GM21515 (cell line): ENCODE results near the gene RNF44.
"Not testable (repeated sequence)": the region's sequence is repeated elsewhere in the genome, so short reads cannot be mapped to it uniquely, and the experiment has no call there.

ENCODE experiments used
- ATAC-seq: cut with Tn5 transposase; IDR thresholded peaks from one replicate; pipeline ENCODE4 v1.9.1; 2021; ENCODE audit not compliant: unreplicated experiment

The RNF44 gene

DNA sequence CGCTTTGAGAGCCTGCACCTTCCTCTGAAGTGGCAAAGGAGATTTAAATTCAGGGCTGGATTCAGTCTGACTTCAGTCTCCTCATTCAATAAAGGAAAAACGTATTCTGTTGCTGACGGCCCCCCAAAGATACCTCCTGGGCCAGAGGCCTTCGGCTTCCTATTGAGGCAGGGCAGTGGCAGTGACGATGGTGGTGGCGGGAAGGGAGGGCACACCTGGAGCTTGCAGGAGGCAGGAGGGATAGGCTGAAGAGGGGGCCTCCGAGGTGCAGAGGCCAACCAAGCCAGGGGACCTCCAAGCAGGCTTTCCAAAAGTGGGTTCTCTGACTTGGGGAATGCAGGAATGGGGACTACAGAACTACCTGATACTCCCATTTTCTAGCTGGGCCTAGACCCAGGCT lies 15.9 kb downstream of the RNF44 start:
- no peak for ATAC-seq

DNA sequence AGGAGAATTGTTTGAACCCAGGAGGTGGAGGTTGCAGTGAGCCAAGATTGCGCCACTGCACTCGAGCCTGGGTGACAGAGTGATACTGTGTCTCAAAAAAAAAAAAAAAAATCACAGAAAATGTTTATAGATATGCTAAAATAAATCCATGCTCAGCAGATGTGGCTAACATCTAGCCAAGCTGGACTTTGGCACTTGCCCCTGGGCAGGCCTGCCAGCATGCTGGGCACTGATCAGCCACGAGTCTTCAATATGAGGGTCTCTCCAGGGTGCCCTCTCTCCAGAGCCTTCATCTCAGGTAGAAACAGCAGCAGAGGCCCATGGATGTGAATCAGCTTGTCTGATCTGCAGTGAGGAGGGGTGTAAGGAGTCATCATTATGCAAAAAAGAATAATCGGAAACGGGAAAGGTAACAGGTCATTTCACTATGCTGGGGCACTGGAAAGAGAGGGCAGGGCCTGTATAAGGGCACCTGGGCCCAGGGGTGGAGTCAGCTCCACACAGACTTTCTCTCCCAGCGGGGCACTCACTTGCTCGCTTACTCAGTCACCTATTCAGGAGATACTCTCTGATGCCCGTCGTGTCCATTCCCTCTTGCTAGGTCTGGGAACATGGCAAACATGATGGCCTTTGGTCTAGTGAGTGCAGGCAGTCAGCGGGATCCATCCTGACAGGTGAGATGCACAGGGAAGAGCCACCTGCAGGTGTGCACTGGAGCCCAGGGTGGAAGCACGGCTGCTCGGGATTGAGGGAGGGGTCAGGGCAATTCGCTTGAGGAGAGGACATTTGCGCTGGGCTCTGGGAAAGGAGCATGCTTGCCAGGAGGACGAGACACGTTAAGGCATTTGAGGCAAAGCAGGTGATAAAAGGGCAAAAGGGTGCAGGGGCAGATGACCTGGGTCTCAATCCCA lies 17.1 kb downstream of the RNF44 start:
- no peak for ATAC-seq

DNA sequence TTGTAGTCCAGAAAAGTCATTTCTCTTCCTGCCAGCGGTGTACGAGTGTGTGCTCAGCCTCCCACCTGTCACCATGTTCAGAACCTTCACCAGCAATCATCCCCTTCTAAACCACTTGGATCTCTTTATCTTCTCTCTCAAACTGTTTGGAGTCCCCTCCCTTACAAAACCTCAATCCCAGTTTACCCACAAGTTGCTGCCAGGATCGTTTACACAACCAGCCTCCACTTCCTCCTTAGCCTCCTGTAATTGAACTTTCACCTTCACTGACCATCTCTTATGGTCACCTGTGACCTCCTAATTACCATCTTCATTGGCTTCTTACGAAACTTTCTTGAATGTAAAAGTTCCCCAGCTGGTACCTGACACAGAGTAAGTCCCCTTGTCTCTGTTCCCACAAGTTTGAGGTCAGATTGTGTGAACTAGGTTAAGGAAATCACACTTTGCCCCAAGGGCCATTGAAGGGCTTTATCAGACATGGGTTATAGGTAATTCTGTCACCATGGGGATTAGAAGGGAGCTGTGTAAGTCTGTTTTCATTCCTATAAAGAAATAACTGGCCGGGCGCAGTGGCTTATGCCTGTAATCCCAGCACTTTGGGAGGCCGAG lies 20.0 kb downstream of the RNF44 start:
- no peak for ATAC-seq

DNA sequence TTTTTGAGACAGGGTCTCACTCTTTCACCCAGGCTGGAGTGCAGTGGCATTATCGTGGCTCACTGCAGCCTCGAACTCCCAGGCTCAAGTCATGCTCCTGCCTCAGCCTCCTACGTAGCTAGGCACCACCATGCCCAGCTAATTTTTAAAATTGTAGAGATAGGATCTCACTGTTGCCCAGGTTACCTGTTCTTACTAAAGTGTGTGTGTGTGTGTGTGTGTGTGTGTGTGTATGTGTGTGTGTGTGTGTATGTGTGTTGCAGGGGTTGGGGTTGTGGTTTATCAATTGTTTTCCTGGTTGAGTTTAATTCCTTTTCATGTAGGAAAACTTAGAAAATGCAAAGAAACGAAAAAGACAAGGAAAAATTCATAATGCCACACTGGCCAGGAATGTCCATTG lies 21.8 kb downstream of the RNF44 start:
- no peak for ATAC-seq

DNA sequence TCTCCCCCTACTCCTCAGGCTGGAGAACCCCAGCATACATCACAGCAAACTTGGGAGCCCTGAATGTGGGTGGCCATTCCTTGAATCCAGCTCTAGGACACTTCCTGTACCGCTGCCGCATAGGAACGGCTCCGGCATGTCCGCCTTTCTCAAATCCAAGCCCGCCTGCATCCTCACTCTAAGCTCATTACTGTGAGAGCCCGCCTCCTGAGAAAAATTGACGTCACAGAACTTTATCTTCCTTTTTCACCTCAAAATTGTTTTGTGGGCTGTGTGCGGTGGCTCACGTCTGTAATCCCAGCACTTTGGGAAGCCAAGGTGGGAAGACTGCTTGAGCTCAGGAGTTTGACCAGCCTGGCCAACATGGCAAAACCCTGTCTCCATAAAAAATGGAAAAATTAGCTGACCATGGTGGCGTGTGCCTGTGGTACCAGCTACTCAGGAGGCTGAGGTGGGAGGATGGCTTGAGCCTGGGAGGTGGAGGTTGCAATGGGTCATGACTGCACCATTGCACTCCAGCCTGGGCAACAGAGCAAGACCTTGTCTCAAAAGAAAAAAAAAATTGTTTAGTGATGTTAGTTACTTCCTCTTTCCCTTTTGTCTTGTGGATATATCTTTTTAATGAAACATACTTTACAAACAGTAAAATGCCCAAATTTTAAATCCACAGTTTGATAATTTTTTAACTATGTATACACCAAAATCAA lies 22.8 kb downstream of the RNF44 start:
- ATAC-seq, result no peak

DNA sequence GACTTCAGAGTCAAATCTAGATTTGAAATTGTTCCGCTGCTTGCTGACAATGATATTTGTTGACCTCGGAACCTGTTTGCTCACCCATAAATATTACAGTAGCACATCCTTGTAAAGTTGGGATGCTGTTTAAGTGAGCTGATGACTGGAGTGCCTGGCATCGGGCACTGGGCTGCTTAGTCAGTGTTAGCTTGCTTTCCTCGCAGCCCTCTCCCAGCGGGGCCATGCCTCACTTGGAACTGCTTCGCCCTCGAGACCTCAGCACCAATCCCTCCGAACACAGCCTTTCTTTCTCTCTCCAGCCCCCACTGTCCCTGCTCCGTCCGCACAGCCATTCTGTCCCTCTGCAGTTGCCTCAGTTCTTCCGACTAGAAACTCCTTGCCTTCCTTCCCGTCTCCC lies 23.4 kb downstream of the RNF44 start:
- no peak for ATAC-seq

DNA sequence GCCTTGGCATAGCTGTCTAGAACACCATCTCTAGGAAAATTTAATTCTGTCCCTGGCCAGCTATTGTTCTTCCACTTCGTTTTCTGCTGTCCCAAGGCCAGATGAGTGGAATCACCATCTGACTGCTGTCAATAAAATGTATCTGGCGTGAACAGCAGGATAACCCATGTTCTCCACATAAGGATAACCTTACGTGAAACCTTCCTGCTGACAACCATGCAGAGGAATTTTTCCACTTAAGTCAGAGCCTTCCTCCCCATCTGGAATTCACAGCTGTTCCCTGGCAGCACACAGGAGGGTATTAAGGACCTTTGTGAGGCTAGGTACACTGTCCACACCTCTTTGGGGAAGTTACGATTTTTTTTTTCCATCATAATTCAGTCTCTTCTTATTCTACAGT lies 28.6 kb downstream of the RNF44 start:
- no peak for ATAC-seq

DNA sequence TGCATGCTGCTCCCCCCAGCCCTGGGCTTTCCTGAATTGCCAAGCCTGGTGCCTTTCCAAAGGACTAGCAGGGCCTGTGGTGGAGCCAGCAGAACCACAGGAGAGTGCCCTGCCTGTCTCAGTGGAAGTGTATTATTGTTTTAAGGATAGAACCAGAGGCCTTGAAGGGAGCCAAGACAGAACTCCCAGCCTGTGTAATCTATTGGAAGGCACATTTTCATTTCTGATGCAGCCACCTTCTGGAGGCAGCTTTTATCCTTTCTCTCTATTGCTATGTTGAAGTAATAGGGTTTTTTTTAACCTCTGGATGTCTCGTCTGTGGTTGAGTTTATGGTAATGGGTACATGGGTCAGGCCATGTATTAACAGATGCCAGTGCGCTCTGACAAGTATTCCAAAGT lies 29.3 kb downstream of the RNF44 start:
- no peak for ATAC-seq

DNA sequence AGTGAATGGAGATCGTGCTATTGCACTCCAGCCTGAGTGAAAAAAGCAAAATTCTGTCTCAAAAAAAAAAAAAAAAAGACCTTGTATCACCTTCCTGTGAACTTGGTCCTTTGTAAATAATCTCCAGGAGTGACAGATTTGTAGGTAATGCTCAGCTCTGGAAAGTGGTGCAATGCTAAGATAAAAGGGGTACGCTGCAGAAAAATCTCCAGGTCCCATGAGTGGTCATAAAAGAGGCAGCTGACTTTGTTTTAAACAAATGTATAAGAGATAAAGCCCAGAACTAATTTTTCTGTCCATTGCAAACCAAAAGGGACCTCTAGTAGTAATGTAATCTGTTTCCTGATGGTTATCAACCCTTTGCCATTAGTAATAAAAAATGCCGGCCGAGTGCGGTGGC lies 33.7 kb downstream of the RNF44 start:
- ATAC-seq, result no peak

DNA sequence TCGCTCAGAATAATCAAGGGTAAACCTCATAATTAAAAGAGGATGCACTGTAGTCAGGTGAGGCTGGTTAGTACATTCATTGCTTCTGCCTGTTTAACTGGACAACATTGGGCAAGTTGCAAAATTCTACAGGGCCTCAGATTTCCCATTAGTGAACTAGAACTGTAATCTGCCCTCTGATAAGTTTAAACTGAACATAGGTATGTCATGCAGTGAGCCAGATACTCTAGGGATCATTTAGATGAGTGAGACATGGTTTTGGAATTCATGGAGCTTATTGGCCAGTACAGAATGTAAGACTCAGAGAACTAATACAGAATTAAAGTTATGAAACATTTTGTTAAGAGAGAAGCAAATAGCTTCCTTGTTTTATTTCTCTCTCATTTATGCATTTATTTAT lies 35.9 kb downstream of the RNF44 start:
- ATAC-seq, result no peak

DNA sequence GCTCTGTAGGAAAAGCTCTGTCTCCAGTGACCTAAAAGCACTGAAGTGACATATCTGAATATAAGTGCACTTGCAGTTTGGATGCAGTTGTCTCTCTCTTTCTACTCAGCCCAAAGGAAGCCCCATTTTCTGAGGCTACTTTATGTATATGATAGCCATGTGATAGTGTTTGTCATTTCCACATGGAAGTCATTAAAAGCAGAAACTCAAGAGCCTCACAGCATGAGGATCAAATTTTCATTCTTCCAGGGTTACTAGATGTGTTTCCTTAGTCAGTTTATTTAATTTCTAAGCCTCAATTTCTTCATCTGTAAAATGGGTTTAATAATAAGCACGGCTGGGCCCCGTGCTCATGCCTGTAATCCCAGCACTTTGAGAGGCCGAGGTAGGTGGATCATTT lies 36.7 kb downstream of the RNF44 start:
- ATAC-seq, result no peak

DNA sequence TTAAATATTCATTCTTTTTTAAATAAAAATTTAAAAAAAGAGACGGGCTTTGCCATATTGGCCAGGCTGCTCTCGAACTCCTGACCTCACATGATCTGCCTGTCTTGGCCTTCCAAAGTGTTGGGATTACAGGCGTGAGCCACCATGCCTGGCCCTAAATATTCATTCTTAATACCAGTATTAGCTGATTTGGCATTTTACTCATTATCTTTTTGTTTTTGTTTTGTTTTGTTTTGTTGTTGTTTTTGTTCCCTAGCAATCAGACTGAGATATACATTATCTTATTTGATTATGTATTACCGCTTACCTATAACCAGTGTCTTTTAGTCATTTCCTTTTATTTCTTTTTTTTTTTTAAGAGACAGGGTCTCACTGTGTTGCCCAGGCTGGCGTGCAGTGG lies 37.9 kb downstream of the RNF44 start:
- ATAC-seq, result no peak

DNA sequence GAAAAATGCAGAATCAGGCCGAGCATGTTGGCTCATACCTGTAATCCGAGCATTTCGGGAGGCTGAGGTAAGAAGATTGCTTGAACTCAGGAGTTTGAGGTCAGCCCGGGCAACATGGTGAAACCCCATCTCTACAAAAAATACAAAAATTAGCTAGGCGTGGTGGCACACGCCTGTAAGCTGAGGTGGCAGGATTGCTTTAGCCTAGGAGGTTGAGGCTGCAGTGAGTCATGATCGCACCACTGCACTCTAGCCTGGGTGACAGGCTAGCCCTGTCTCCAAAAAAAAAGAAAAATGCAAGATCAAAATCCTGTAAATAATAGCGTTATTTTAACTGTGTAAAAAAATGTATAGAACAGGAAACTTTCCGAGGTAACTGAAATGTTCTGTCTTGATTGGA lies 39.4 kb downstream of the RNF44 start:
- no peak for ATAC-seq

DNA sequence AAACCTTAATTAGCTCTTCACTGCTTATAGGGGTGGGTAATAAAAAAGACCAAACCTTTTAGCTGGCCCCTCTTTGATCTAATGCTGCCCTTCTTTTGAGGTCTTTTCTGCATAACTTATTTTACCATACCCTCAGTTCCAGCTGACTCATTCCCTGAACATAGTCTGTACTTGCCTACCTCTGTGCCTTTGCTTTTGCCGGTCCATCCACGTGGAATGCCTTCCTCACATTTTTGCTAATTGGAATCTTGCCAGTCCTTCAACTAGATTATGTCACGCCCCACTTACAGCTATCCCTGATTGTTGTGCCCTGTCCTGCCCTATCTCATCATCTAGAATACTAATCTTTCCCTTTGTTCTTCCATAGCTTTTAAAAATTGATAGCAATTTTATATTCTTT lies 44.8 kb downstream of the RNF44 start:
- no peak for ATAC-seq

DNA sequence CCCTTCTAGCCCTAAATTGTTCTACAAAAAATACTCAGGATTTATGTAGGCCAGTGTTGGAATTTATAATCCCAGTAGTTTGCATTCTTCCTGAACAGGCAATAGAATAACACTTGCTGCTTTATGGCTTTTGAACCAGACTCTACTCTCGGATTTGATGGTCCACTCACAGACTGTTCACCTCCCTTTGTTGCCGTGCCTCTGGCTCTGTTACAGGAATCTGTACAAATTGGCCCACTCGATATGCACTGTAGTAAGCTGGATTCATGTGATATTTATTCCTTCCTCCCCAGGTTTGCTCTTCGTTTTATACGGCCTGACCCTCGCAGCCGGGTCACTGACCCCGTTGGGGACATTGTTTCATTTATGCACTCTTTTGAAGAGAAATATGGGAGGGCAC lies 45.3 kb downstream of the RNF44 start:
- ATAC-seq, result no peak

DNA sequence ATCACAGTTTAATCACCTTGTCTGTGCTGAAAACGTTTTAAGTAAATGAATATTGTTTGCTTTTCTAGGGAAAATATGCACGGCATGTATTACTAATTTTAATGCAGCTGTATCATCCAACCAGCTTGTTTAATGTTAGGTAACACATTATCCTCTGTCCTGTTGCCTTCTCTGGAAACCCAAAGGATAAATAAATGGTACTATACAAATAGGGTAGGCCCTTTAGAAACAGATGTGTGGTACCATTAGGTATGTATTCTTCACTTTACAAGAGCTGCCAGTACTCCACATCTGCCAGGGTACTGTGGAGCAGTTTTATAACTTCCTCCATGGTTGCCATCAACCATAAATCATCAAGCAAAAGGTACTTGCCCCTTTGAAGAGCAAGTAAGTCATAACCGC lies 46.1 kb downstream of the RNF44 start:
- ATAC-seq, result no peak

DNA sequence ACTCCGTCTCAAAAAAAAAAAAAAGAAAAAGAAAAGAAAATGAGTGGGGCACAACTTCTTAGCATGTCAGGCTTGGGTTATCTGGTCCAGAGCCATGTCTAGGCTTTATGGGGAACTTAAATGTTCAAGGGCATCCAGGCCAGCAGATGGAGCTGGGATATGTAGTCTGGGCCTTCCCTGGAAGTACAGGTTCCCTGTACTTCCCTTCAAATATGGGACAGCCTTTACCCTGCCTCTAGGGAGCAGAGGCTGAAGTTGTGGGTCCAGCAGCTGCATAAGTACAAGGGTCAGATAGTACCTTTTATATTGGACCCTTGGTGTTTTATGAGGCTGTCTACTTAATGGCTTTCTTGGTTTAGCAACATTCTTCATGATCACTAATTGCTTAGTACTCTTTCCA lies 46.9 kb downstream of the RNF44 start:
- ATAC-seq, result no peak

DNA sequence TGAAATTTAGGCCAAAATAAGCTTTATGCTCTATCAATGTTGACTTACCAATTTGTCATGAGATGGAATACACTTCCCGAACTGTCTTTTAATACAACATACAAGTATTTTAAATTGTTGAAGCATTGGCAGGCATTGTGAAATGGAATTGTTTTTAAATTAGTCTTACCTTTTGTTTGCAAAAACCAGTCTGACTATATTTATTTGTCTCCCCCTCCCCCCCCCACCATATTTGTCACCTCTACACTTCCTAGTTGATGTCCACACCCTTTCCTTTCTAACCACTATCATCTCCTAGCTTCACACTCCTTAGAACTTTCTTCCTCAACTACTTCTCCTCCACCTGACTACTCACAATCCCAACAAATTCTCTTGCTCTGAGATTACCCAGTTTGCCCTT lies 48.1 kb downstream of the RNF44 start:
- ATAC-seq, result no peak

DNA sequence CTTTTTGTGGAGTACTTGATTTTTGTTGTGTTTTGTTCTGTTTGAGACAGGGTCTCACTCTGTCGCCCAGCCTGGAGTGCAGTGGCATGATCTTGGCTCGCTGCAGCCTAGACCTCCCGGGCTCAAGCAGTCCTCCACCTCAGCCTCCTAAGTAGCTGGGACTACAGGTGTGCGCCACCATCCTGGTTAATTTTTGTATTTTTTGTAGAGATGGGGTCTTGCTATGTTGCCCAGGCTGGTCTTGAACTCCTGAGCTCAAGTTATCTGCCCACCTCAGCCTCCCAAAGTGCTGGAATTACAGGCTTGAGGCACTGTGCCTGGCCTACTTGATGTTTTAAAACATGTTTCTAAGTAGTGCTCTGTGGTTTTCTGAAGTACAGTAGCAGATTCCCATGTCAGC lies 50.0 kb downstream of the RNF44 start:
- ATAC-seq, result not testable (repeated sequence)

DNA sequence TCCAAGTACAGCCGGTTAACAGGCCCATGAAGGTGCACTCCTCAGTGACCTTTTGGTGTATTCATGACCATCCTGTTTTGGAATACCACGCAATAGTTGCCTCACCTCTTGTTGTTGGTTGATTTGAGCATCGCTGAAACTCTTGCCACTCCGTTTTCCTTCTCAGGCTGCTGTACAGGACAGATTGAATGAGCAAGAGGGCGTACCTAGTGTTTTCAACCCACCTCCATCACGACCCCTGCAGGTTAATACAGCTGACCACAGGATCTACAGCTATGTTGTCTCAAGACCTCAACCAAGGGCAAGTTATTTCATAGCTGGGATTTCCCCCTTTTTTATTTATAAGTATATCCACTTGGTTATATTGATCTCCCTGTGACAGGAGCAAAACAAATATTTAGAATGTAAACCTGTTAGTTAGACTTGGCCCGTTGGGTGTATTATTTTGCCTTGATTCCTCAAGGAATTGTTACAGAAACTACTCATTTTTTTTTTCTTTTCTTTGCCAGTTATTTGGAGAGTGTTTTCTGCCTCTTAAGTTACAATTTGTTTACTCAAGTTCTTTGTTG lies 50.9 kb downstream of the RNF44 start:
- no peak for ATAC-seq

DNA sequence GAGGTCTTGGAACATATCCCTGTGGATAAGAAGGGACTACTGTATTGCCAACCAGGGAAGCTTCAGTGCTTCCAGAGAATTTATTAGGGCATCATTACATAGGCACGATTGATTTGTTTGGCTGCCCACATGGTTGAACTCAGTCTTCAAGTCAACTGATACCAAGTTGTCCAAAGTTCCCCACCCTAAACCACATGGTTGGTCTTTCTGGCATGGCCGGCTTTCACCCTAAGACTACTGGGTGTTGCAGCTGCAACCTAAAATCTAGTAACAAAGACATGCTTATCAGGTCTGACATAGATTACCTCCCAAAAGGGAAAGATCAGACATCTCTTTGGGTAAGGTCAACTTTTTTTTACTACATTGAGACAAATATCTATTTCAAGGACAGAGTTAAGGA lies 52.0 kb downstream of the RNF44 start:
- no peak for ATAC-seq

DNA sequence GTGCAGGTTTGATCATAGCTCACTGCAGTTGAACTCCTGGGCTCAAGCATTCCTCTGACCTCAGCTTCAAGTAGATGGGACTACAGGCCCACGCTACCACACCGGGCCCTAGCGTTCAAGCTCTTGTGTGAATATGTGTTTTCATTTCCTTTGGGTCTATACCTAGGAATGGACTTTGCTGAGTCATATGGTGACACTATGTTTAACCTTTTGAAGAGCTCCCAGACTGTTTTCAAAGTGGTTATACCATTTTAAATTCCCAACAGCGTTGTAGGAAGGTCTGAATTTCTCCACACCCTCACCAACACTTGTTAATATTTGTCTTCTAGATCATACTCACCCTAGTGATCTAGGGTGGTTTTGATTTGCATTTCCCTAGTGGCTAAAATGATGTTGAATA lies 55.5 kb downstream of the RNF44 start:
- no peak for ATAC-seq
